Sigmoid colon (tissue), 4 donors: ENCODE results near the gene F3.

Source experiments
- EP300 ChIP-seq, 4 donors: sonication (generic); formaldehyde crosslinking; IDR thresholded peaks; one replicate each; pipeline ENCODE4 v1.6.1; 2017; ENCODE audit warnings: antibody characterized with exemption in 4 of 4
- POLR2A ChIP-seq, 2 donors: fragments of 450-650 bp; IDR thresholded peaks; one replicate each; pipeline ENCODE4 v1.6.1; 2016; ENCODE audit warnings: antibody characterized with exemption in 2 of 2, mild to moderate bottlenecking in 2 of 2, moderate library complexity in 2 of 2
- POLR2AphosphoS5 ChIP-seq, 4 donors: sonication (generic); formaldehyde crosslinking; IDR thresholded peaks; one replicate each; pipeline ENCODE4 v1.6.1; 2017; ENCODE audit warnings: antibody characterized with exemption in 4 of 4
- TF ChIP-seq, protein P1 (sequence below), 4 experiments: fragments of 450-650 bp in 3 of 4; fragments of 200-600 bp in 1 of 4; IDR thresholded peaks; one replicate each; pipeline ENCODE4 v1.5.1; 2016 to 2019; ENCODE audit warnings: antibody characterized with exemption in 4 of 4, mild to moderate bottlenecking in 3 of 4, moderate library complexity in 2 of 4

DNA sequence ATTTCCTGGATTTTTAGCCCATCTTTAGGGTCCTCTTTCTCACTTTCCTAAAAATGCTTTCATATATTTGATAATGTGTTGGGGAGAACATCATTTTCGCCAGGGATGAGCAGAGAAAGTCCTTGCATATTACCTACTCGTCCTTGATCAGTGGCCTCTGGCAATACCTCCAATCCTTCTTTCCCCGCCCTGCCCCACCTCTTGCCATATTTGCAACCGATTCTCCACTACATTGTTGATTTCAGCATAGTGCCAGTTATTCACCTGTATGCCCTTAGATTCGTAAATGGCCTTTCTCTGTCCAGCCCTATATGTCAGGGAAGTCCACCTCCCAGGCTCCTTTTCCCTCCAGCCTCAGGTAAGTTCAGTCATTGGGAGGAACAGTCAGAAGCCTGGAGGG lies 13.5 kb upstream of the F3 start:
- TF ChIP-seq, protein P1, sequence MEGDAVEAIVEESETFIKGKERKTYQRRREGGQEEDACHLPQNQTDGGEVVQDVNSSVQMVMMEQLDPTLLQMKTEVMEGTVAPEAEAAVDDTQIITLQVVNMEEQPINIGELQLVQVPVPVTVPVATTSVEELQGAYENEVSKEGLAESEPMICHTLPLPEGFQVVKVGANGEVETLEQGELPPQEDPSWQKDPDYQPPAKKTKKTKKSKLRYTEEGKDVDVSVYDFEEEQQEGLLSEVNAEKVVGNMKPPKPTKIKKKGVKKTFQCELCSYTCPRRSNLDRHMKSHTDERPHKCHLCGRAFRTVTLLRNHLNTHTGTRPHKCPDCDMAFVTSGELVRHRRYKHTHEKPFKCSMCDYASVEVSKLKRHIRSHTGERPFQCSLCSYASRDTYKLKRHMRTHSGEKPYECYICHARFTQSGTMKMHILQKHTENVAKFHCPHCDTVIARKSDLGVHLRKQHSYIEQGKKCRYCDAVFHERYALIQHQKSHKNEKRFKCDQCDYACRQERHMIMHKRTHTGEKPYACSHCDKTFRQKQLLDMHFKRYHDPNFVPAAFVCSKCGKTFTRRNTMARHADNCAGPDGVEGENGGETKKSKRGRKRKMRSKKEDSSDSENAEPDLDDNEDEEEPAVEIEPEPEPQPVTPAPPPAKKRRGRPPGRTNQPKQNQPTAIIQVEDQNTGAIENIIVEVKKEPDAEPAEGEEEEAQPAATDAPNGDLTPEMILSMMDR (IDR thresholded peaks at IDR 0.05), result no peak
- TF ChIP-seq POLR2A (IDR thresholded peaks at IDR 0.05), result no peak
- no peak for TF ChIP-seq POLR2AphosphoS5 (IDR thresholded peaks at IDR 0.05)
- TF ChIP-seq EP300 (IDR thresholded peaks at IDR 0.05), result no peak
